ENCODE results near the gene CXADR. TPM values are rescaled to one million over a fixed set of nuclear protein-coding genes. Genes with fewer than 3 reads are reported as not detected.

Gene CXADR
- total RNA-seq, 2 experiments from 2014 or later = 0.29 to 0.75 TPM

DNA sequence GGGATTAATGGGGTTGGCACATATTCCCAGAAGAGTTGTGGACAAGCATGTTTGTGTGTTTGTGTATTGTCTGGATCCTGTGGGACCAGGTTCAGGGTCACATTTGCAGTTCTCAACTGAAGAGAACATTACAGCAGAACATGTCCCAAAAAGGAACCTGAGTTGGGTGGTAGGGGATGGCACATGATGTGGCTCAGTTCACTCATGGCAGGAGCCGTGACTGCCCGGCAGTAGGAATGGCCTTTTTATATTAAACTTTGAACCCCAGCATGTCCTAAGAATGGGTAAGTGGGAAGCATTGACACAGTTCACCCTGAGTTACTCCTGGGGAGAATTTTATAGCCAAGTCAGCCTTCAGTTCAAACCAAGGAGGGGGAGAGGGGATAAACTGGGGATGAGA lies 41.3 kb downstream of the CXADR start:
- DNase-seq = no peak
- H3K27me3 Mint-ChIP-seq = no peaks in the 10 kb centered on the region
- no peak overlapping the region for H3K4me3 Mint-ChIP-seq
- H3K36me3 Mint-ChIP-seq = no peaks in the 10 kb centered on the region
- H3K27ac Mint-ChIP-seq = no peak overlapping the region
- no peaks in the 10 kb centered on the region for H3K9me3 Mint-ChIP-seq
- no peaks in the 10 kb centered on the region for H3K4me1 Mint-ChIP-seq (ENCODE audit: low read depth)
- ChIA-PET CTCF (interaction anchor here (0.8 to 1.8 kb wide), 4 partner anchors 32 to 167 kb away, joined by 3 to 23 read pairs (median 4); no protein-coding TSS in a partner anchor), POLR2A (no interaction called here)
- intact Hi-C loops (cut with micrococcal nuclease) = loop anchor here (1.0 kb wide), 1 partner anchor 167 kb away; no protein-coding TSS in a partner anchor

- no peaks in the 10 kb centered on the region for H3K36me3 Mint-ChIP-seq
- POLR2A ChIA-PET = no interaction called here
- no peak overlapping the region for H3K4me3 Mint-ChIP-seq
- H3K27me3 Mint-ChIP-seq = no peaks in the 10 kb centered on the region
- DNase-seq = no peak
- no peaks in the 10 kb centered on the region for H3K9me3 Mint-ChIP-seq
- H3K27ac Mint-ChIP-seq = no peak overlapping the region
- CTCF ChIA-PET = interaction anchor here (0.8 to 1.8 kb wide), 4 partner anchors 31 to 168 kb away, joined by 3 to 23 read pairs (median 4); no protein-coding TSS in a partner anchor
- intact Hi-C loops (cut with micrococcal nuclease) = loop anchor here (1.0 kb wide), 1 partner anchor 168 kb away; no protein-coding TSS in a partner anchor
- no peaks in the 10 kb centered on the region for H3K4me1 Mint-ChIP-seq (ENCODE audit: low read depth)
Observed at GRCh38 chr21:17554679-17555465, 42.0 kb downstream of the CXADR start.

- Mint-ChIP-seq H3K27ac (no peak overlapping the region), H3K36me3 (no peaks in the 10 kb centered on the region), H3K4me1 (ENCODE audit: low read depth) (no peaks in the 10 kb centered on the region), H3K27me3 (no peaks in the 10 kb centered on the region), H3K9me3 (no peaks in the 10 kb centered on the region), H3K4me3 (no peak overlapping the region)
- ChIA-PET CTCF (no interaction called here), POLR2A (no interaction called here)
- no peak for DNase-seq
- intact Hi-C loops (cut with micrococcal nuclease) = no loop called here
Observed at GRCh38 chr21:17560377-17561025, 47.7 kb downstream of the CXADR start.

DNA sequence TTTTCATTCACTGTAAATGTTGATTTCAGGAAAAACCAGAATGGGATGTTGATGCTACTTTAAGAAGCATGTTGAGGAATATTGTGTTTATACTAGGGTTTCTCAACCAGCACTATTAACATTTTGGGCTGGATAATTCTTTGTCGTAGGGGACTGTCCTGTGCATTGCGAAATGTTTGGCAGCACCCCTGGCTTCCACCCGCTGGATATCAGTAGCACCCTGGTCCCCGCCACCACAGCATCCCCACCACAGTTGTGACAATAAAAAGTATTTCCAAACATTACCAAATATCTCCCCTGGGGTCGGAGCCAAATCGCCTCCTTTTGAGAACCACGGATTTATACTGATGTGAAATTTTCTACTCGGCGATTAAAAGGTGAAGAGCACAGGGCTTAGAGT lies 57.9 kb downstream of the CXADR start:
- H3K27me3 Mint-ChIP-seq = peaks cover 4% of the 10 kb centered on the region
- H3K9me3 Mint-ChIP-seq = no peaks in the 10 kb centered on the region
- CTCF ChIA-PET = no interaction called here
- H3K36me3 Mint-ChIP-seq = no peaks in the 10 kb centered on the region
- no peak overlapping the region for H3K27ac Mint-ChIP-seq
- H3K4me3 Mint-ChIP-seq = no peak overlapping the region
- intact Hi-C loops (cut with micrococcal nuclease) = no loop called here
- POLR2A ChIA-PET = no interaction called here
- DNase-seq = no peak
- no peaks in the 10 kb centered on the region for H3K4me1 Mint-ChIP-seq (ENCODE audit: low read depth)

DNA sequence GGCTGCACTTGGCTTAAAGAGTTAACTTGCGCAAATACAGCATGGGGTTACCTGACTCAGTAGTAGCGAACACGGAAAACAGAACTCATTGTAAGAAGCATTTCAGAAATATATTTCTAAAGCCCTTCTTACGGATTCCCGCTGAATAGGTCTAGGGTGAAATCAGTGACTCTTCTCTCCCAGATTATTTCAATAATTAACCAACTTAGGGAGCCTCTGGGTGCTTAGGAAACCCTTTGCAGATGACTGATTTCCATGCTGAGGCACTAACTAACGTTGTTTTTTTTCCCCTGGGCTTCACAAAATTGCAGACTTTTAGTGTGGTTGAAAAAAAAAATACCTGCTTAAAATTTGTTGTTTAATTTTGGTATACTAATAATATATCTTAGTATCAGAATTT lies 59.6 kb downstream of the CXADR start:
- no peaks in the 10 kb centered on the region for H3K4me1 Mint-ChIP-seq (ENCODE audit: low read depth)
- no peak overlapping the region for H3K4me3 Mint-ChIP-seq
- H3K27ac Mint-ChIP-seq = no peak overlapping the region
- POLR2A ChIA-PET = no interaction called here
- H3K27me3 Mint-ChIP-seq = peaks cover 4% of the 10 kb centered on the region
- DNase-seq = no peak
- CTCF ChIA-PET = no interaction called here
- no peaks in the 10 kb centered on the region for H3K9me3 Mint-ChIP-seq
- intact Hi-C loops (cut with micrococcal nuclease) = no loop called here
- H3K36me3 Mint-ChIP-seq = no peaks in the 10 kb centered on the region

GRCh38 chr21:17575076-17575475 lies 62.2 kb downstream of the CXADR start:
- no peak for DNase-seq
- H3K9me3 Mint-ChIP-seq = no peaks in the 10 kb centered on the region
- no peak overlapping the region for H3K27ac Mint-ChIP-seq
- H3K4me1 Mint-ChIP-seq (ENCODE audit: low read depth) = no peaks in the 10 kb centered on the region
- intact Hi-C loops (cut with micrococcal nuclease) = no loop called here
- no peak overlapping the region for H3K4me3 Mint-ChIP-seq
- POLR2A ChIA-PET = no interaction called here
- H3K27me3 Mint-ChIP-seq = peaks cover 4% of the 10 kb centered on the region
- CTCF ChIA-PET = interaction anchor here (0.6 kb wide), 1 partner anchor 74 kb away, joined by 3 read pairs; no protein-coding TSS in a partner anchor
- no peaks in the 10 kb centered on the region for H3K36me3 Mint-ChIP-seq

DNA sequence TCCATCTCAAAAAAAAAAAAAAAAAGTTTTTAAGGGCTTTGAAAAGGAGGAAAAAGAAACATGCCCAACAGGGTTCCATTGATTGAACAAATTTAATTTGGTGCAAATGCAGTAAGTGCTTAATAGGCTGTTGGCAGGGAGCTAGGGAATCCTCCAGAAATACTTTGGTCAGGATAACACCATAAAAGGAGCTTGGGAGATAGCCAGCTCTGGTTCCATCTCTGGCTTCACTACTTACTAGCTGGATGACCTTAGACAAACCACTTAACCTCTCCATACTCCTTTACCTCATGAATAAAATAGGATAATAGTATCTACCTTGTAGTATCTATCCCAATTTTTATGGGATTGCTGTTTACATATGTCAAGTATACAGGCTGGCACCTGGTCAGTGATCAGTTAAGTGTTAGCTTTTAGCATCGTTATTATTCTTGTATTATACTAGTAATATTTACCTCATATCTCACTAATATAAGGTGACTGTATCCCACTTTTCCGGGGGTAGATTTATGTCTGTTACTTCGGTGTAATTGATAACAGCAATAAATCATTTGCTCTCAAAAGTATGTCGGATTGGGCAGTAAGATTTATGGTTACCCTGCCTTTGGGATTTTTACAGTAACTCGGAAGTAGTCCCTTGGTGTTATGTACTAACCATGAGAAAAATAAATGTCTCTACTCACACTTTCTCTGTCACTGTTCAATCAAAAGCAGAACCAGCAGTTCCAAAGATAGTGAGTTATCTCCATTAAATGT lies 63.4 kb downstream of the CXADR start:
- Mint-ChIP-seq H3K27ac (no peak overlapping the region), H3K27me3 (peaks cover 4% of the 10 kb centered on the region), H3K9me3 (no peaks in the 10 kb centered on the region), H3K4me1 (ENCODE audit: low read depth) (no peaks in the 10 kb centered on the region), H3K36me3 (no peaks in the 10 kb centered on the region), H3K4me3 (no peak overlapping the region)
- CTCF ChIA-PET = interaction anchor here (0.5 to 1.2 kb wide), 2 partner anchors 12 to 189 kb away, joined by 4 read pairs; no protein-coding TSS in a partner anchor
- POLR2A ChIA-PET = no interaction called here
- intact Hi-C loops (cut with micrococcal nuclease) = no loop called here
- no peak for DNase-seq

GRCh38 chr21:17577701-17578100 lies 64.9 kb downstream of the CXADR start:
- no peaks in the 10 kb centered on the region for H3K9me3 Mint-ChIP-seq
- no peak for DNase-seq
- intact Hi-C loops (cut with micrococcal nuclease) = no loop called here
- H3K27ac Mint-ChIP-seq = no peak overlapping the region
- ChIA-PET CTCF (no interaction called here), POLR2A (no interaction called here)
- no peaks in the 10 kb centered on the region for H3K36me3 Mint-ChIP-seq
- H3K27me3 Mint-ChIP-seq = peaks cover 4% of the 10 kb centered on the region
- H3K4me3 Mint-ChIP-seq = no peak overlapping the region
- H3K4me1 Mint-ChIP-seq (ENCODE audit: low read depth) = no peaks in the 10 kb centered on the region

- ChIA-PET POLR2A (no interaction called here), CTCF (no interaction called here)
- no peaks in the 10 kb centered on the region for H3K4me1 Mint-ChIP-seq (ENCODE audit: low read depth)
Observed at GRCh38 chr21:17578162-17578561, 65.3 kb downstream of the CXADR start.

GRCh38 chr21:17578876-17579275 lies 66.0 kb downstream of the CXADR start:
- H3K9me3 Mint-ChIP-seq = no peaks in the 10 kb centered on the region
- intact Hi-C loops (cut with micrococcal nuclease) = no loop called here
- ChIA-PET CTCF (no interaction called here), POLR2A (no interaction called here)
- no peaks in the 10 kb centered on the region for H3K27me3 Mint-ChIP-seq
- no peak overlapping the region for H3K27ac Mint-ChIP-seq
- no peaks in the 10 kb centered on the region for H3K36me3 Mint-ChIP-seq
- H3K4me3 Mint-ChIP-seq = no peak overlapping the region
- H3K4me1 Mint-ChIP-seq (ENCODE audit: low read depth) = no peaks in the 10 kb centered on the region
- DNase-seq = no peak

More at GRCh38 chr21:17578162-17578561, 65.3 kb downstream of the CXADR start:
- no peak overlapping the region for H3K4me3 Mint-ChIP-seq
- peaks cover under 1% of the 10 kb centered on the region for H3K27me3 Mint-ChIP-seq
- no peak overlapping the region for H3K27ac Mint-ChIP-seq
- DNase-seq = no peak
- H3K9me3 Mint-ChIP-seq = no peaks in the 10 kb centered on the region
- no peaks in the 10 kb centered on the region for H3K36me3 Mint-ChIP-seq
- intact Hi-C loops (cut with micrococcal nuclease) = no loop called here

DNA sequence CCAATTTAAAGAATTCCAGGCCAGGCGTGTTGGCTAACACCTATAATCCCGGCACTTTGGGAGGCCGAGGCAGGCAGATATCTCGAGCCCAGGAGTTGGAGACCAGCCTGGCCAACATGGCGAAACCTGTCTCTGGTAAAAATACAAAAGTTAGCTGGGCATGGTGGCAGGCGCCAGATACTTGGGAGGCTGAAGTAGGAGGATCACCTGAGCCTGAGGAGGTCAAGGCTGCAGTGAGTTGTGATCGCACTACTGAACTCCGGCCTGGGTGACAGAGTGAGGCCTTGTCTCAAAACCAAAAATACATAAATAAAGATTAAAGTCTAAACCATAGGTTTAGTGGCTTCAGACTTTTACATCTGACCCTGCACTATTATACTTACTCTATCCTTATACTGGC lies 67.5 kb downstream of the CXADR start:
- CTCF ChIA-PET = interaction anchor here (7.0 kb wide), 1 partner anchor 194 kb away, joined by 145 read pairs; no protein-coding TSS in a partner anchor

DNA sequence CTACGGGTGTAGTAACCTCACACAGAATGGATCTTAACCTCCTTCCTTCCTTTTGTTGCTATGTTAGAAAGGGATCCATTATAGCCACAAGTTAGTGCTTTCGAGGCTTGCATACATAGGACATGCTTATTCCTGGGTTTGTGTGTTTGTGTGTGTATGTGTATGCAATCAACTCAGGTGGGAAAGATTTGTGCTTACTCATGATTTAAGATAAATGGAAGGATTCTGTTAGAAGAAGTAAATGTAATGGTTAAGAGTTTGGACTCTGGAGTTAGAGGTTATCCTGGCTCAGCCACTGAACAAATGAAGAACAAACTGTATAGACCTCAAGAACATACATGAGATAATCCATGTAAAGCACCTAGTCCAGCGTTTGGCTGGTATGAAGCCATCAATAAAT lies 71.1 kb downstream of the CXADR start:
- ChIA-PET CTCF (interaction anchor here (7.0 kb wide), 1 partner anchor 198 kb away, joined by 145 read pairs; no protein-coding TSS in a partner anchor), POLR2A (no interaction called here)
- intact Hi-C loops (cut with micrococcal nuclease) = no loop called here
- H3K27me3 Mint-ChIP-seq = peaks cover 1% of the 10 kb centered on the region
- no peak for DNase-seq
- no peak overlapping the region for H3K27ac Mint-ChIP-seq
- no peak overlapping the region for H3K4me3 Mint-ChIP-seq
- no peaks in the 10 kb centered on the region for H3K4me1 Mint-ChIP-seq (ENCODE audit: low read depth)
- H3K36me3 Mint-ChIP-seq = no peaks in the 10 kb centered on the region
- H3K9me3 Mint-ChIP-seq = no peaks in the 10 kb centered on the region

More for the DNA sequence above, 67.5 kb downstream of the CXADR start:
- H3K9me3 Mint-ChIP-seq = no peaks in the 10 kb centered on the region
- H3K4me3 Mint-ChIP-seq = no peak overlapping the region
- H3K27me3 Mint-ChIP-seq = no peaks in the 10 kb centered on the region
- no peaks in the 10 kb centered on the region for H3K4me1 Mint-ChIP-seq (ENCODE audit: low read depth)
- intact Hi-C loops (cut with micrococcal nuclease) = no loop called here
- POLR2A ChIA-PET = no interaction called here
- H3K27ac Mint-ChIP-seq = no peak overlapping the region
- H3K36me3 Mint-ChIP-seq = no peaks in the 10 kb centered on the region
- DNase-seq = no peak

Data from activated CD4-positive, alpha-beta memory T cell treated with anti-CD3 and anti-CD28 coated beads for 36 hours (primary cell).